PC-9 (cell line): ENCODE data around the gene MEF2C. TPM values are rescaled to one million over a fixed set of nuclear protein-coding genes. Genes with fewer than 3 reads are reported as not detected.

Experiments
- Bru-seq: library from RNA; stranded (reverse); fragments of 400-500 nt; gene quantifications from one replicate; lab custom pipeline; 2021; lab: Mats Ljungman, UMichigan
- BruChase-seq, 2 experiments: library from RNA; stranded (reverse); fragments of 400-500 nt; gene quantifications; one replicate each; lab custom pipeline; 2021; lab: Mats Ljungman, UMichigan
- BruUV-seq: library from RNA; stranded (reverse); fragments of 400-500 nt; replicated peaks from 2 replicates; lab custom pipeline; 2021; lab: Mats Ljungman, UMichigan
- CTCF ChIA-PET: fragments of 300-600 bp; sonication (Branson Sonifier 250); formaldehyde crosslinking; loops from one replicate; lab custom pipeline; 2022; ENCODE audit warnings: antibody characterized with exemption; lab: Charles Lee
- POLR2A ChIA-PET: fragments of 300-600 bp; sonication (Branson Sonifier 250); formaldehyde crosslinking; loops from one replicate; lab custom pipeline; 2022; ENCODE audit warnings: antibody characterized with exemption; ENCODE audit not compliant: unreplicated experiment; lab: Charles Lee
- DNase-seq, 2 experiments: peaks; one replicate each; pipeline versions ENCODE4 v3.0.0 to v3.0.0-alpha.2; 2015 to 2022; ENCODE audit warnings: mixed read lengths in 1 of 2
- H2AFZ ChIP-seq: fragments of 200-600 bp; sonication (generic); 2 replicates; pipeline ENCODE4 v1.8.1; 2017; ENCODE audit warnings: antibody characterized with exemption
- H3F3A ChIP-seq: fragments of 200-600 bp; sonication (generic); 2 replicates; pipeline ENCODE4 v1.8.1; 2017; ENCODE audit warnings: antibody characterized with exemption, mild to moderate bottlenecking, low read depth; ENCODE audit not compliant: insufficient read depth
- H3K27ac ChIP-seq: fragments of 200-600 bp; sonication (generic); 2 replicates; pipeline ENCODE4 v1.6.1; 2016; ENCODE audit warnings: mixed run types
- H3K27me3 ChIP-seq: fragments of 200-600 bp; sonication (generic); 2 replicates; pipeline ENCODE4 v1.6.1; 2016; ENCODE audit warnings: low read depth, mixed run types; ENCODE audit not compliant: insufficient read depth
- H3K36me3 ChIP-seq: fragments of 200-600 bp; sonication (generic); 2 replicates; pipeline ENCODE4 v1.6.1; 2016; ENCODE audit warnings: low read depth, mixed run types
- H3K4me1 ChIP-seq: fragments of 200-600 bp; sonication (generic); replicated peaks from 2 replicates; pipeline ENCODE4 v1.6.1; 2016; ENCODE audit warnings: mixed run types; ENCODE audit not compliant: insufficient read depth
- H3K4me2 ChIP-seq: fragments of 200-600 bp; sonication (generic); 2 replicates; pipeline ENCODE4 v1.6.1; 2017; ENCODE audit warnings: mixed run types
- H3K4me3 ChIP-seq: fragments of 200-600 bp; sonication (generic); 2 replicates; pipeline ENCODE4 v1.6.1; 2016; ENCODE audit warnings: mixed run types
- H3K79me2 ChIP-seq: fragments of 200-600 bp; sonication (generic); 2 replicates; pipeline ENCODE4 v1.6.1; 2017; ENCODE audit warnings: low read depth, mixed run types
- H3K9me2 ChIP-seq: fragments of 200-600 bp; sonication (generic); 2 replicates; pipeline ENCODE4 v1.8.1; 2017; ENCODE audit warnings: mild to moderate bottlenecking; ENCODE audit not compliant: insufficient read depth
- H3K9me3 ChIP-seq: fragments of 200-600 bp; sonication (generic); 2 replicates; pipeline ENCODE4 v1.8.1; 2016; ENCODE audit warnings: low read depth; ENCODE audit not compliant: insufficient read depth
- H4K20me1 ChIP-seq: fragments of 200-600 bp; sonication (generic); 2 replicates; pipeline ENCODE4 v1.8.1; 2017; ENCODE audit not compliant: insufficient read depth
- CTCF ChIP-seq: fragments of 200-600 bp; sonication (generic); conservative IDR thresholded peaks from 2 replicates; pipeline ENCODE4 v1.6.1; 2017; ENCODE audit warnings: mixed run types, antibody characterized with exemption, mild to moderate bottlenecking, moderate library complexity
- EZH2 ChIP-seq: fragments of 200-600 bp; sonication (generic); IDR thresholded peaks from 2 replicates; pipeline ENCODE4 v1.8.0; 2017; ENCODE audit warnings: antibody characterized with exemption, low read depth
- intact Hi-C: fragments of 100-400 bp; cut with micrococcal nuclease; formaldehyde crosslinking; loops from one replicate; pipeline ENCODE4 v1.10.0; 2022; ENCODE audit not compliant: unreplicated experiment
- long read RNA-seq: library from polyadenylated mRNA; stranded (forward); transcript quantifications from one replicate; pipeline ENCODE4 v2.0.0, GENCODE V29; 2022
- total RNA-seq: library from RNA; stranded (reverse); gene quantifications from 2 replicates; pipeline ENCODE4 v1.2.3, GENCODE V29; 2021

Gene MEF2C
- total RNA-seq, result 1.6 and 2.5 TPM in 2 replicates
- percentile 29 among the genes with signal in this experiment for Bru-seq, nascent RNA
- BruChase-seq, experiment 1, labeled RNA remaining after a 2-hour chase, result percentile 31 among the genes with signal in this experiment
- percentile 20 among the genes with signal in this experiment for BruChase-seq, experiment 2, labeled RNA remaining after a 6-hour chase
- long read RNA-seq, partial matches to known transcripts, result 0 of 7 reads
- long read RNA-seq, other reads (novel, unspliced or antisense), result 7 of 7 reads

- no peaks in the 10 kb centered on the region for H3K36me3 ChIP-seq
- no peaks in the 10 kb centered on the region for H4K20me1 ChIP-seq
- no peaks in the 10 kb centered on the region for H3K9me3 ChIP-seq
- no peaks in the 10 kb centered on the region for H3K9me2 ChIP-seq
- H3K4me2 ChIP-seq, result peak within 1 kb of the TSS; percentile 97
- intact Hi-C loops, result loop anchor here (5.0 kb wide), 1 partner anchor 96 kb away; no protein-coding TSS in a partner anchor
- peak in 1 of 2 experiments; percentile 46 for DNase-seq
- POLR2A ChIA-PET, result interaction anchor here (0.7 kb wide), 2 partner anchors 97 to 234 kb away, joined by 4 to 6 read pairs; no protein-coding TSS in a partner anchor
- peak within 1 kb of the TSS; percentile 87 for H3K4me3 ChIP-seq
- H2AFZ ChIP-seq, result peak within 1 kb of the TSS; percentile 81
- H3F3A ChIP-seq, result no peaks in the 10 kb centered on the region; the same call in 1 of the 2 replicates
- H3K79me2 ChIP-seq, result no peaks in the 10 kb centered on the region
- H3K27me3 ChIP-seq, result no peaks in the 10 kb centered on the region
- BruUV-seq, result no TSS peak
- TF ChIP-seq EZH2 (no peak), CTCF (no peak)
- peaks cover 13% of the 10 kb centered on the region for H3K4me1 ChIP-seq
- CTCF ChIA-PET, result interaction anchor here (0.9 kb wide), 1 partner anchor 153 kb away, joined by 6 read pairs; no protein-coding TSS in a partner anchor
- 0 out of 2 replicates have a peak within 1 kb of the TSS, but pooled peaks have one; percentile 18 for H3K27ac ChIP-seq
Measured at GRCh38 chr5:88883059-88883835, at the start of gene MEF2C. TSS of gene MEF2C (minus strand) at chr5:88883184. CDS start at chr5:88823788, 59,396 bp downstream.

GRCh38 chr5:88932541-88932940, 49.6 kb upstream of the MEF2C start:
- BruUV-seq, result no TSS peak
- CTCF ChIA-PET, result no interaction called here
- no peak for DNase-seq

More at GRCh38 chr5:88932541-88932940, 49.6 kb upstream of the MEF2C start:
- Histone ChIP-seq H3K4me2 (no peak overlapping the region), H2AFZ (no peak overlapping the region), H3K27ac (no peak overlapping the region), H3K27me3 (no peaks in the 10 kb centered on the region), H3K4me1 (no peaks in the 10 kb centered on the region), H3K36me3 (no peaks in the 10 kb centered on the region), H3K79me2 (no peaks in the 10 kb centered on the region), H3F3A (no peaks in the 10 kb centered on the region), H3K9me3 (no peaks in the 10 kb centered on the region), H4K20me1 (no peaks in the 10 kb centered on the region), H3K4me3 (no peak overlapping the region), H3K9me2 (no peaks in the 10 kb centered on the region; the same call in 1 of the 2 replicates)
- intact Hi-C loops, result no loop called here
- TF ChIP-seq CTCF (no peak), EZH2 (no peak)
- POLR2A ChIA-PET, result no interaction called here
